HEK293 (cell line): ENCODE measurements around the gene C12orf56.

Experiments used
- CTCF ChIA-PET: fragments of 350-600 bp; formaldehyde crosslinking; extraction: SDS; loops from one replicate; lab custom pipeline; 2021; ENCODE audit warnings: antibody characterized with exemption; lab: Yijun Ruan, JAX
- POLR2A ChIA-PET: fragments of 300-600 bp; formaldehyde crosslinking; extraction: SDS; loops from one replicate; lab custom pipeline; 2020; ENCODE audit warnings: antibody characterized with exemption, inconsistent platforms; lab: Yijun Ruan, JAX
- H3K27ac ChIP-seq: fragments of 200-500 bp; sonication (Bioruptor generic); 2 replicates; pipeline ENCODE4 v1.5.1; 2014; ENCODE audit warnings: low read depth, low read length, control low read depth, inconsistent platforms; ENCODE audit errors: extremely low read depth
- H3K36me3 ChIP-seq, 2 experiments: fragments of 200-500 bp in 1 of 2; sonication (Bioruptor generic) in 1 of 2; 1 replicate in 1 of 2; 2 replicates in 1 of 2; pipeline ENCODE4 v1.5.1; 2014 to 2017; ENCODE audit warnings: inconsistent platforms in 2 of 2, low read length in 2 of 2; ENCODE audit not compliant: control insufficient read depth in 2 of 2, insufficient read depth in 1 of 2
- H3K4me1 ChIP-seq: fragments of 200-500 bp; sonication (Bioruptor generic); 2 replicates; pipeline ENCODE4 v1.5.1; 2014; ENCODE audit warnings: mild to moderate bottlenecking, low read length, inconsistent platforms; ENCODE audit not compliant: control insufficient read depth, insufficient read depth
- H3K4me3 ChIP-seq: 2 replicates; pipeline ENCODE4 v1.5.1; 2011; ENCODE audit warnings: low read depth, mild to moderate bottlenecking, control low read depth, low read length, moderate library complexity
- H3K9me3 ChIP-seq: fragments of 200-500 bp; sonication (Bioruptor generic); 2 replicates; pipeline ENCODE4 v1.5.1; 2014; ENCODE audit warnings: low read depth, low read length, inconsistent platforms; ENCODE audit not compliant: control insufficient read depth, insufficient read depth
- ATF2 ChIP-seq: fragments of 450-650 bp; formaldehyde crosslinking; IDR thresholded peaks from 2 replicates; pipeline ENCODE4 v1.5.1; 2016; ENCODE audit warnings: missing biosample characterization, missing genetic modification characterization, low read depth
- CTCF ChIP-seq: fragments of 450-650 bp; formaldehyde crosslinking; IDR thresholded peaks from 2 replicates; pipeline ENCODE4 v1.5.1; 2016; ENCODE audit warnings: missing biosample characterization, missing genetic modification characterization
- HIC1 ChIP-seq: fragments of 450-650 bp; formaldehyde crosslinking; IDR thresholded peaks from 2 replicates; pipeline ENCODE4 v1.5.1; 2016; ENCODE audit warnings: missing biosample characterization, missing genetic modification characterization
- HOXA7 ChIP-seq: sonication (generic); formaldehyde crosslinking; IDR thresholded peaks from 2 replicates; pipeline ENCODE4 v1.8.1; 2022; ENCODE audit warnings: missing genetic modification reagents, borderline replicate concordance
- OSR2 ChIP-seq: fragments of 450-650 bp; formaldehyde crosslinking; IDR thresholded peaks from 2 replicates; pipeline ENCODE4 v1.5.1; 2016; ENCODE audit warnings: missing biosample characterization, missing genetic modification characterization
- PRDM2 ChIP-seq: fragments of 450-650 bp; formaldehyde crosslinking; IDR thresholded peaks from 2 replicates; pipeline ENCODE4 v1.5.1; 2016; ENCODE audit warnings: missing biosample characterization, missing genetic modification characterization, borderline replicate concordance
- ZFHX2 ChIP-seq: fragments of 450-650 bp; formaldehyde crosslinking; conservative IDR thresholded peaks from 2 replicates; pipeline ENCODE4 v1.5.1; 2016; ENCODE audit warnings: missing biosample characterization, missing genetic modification characterization
- ZNF174 ChIP-seq: fragments of 450-650 bp; formaldehyde crosslinking; IDR thresholded peaks from 2 replicates; pipeline ENCODE4 v1.5.0; 2017; ENCODE audit warnings: missing biosample characterization, mild to moderate bottlenecking, missing genetic modification characterization
- ZNF19 ChIP-seq: fragments of 450-650 bp; formaldehyde crosslinking; IDR thresholded peaks from 2 replicates; pipeline ENCODE4; 2016; ENCODE audit warnings: missing biosample characterization, missing genetic modification characterization, low read depth
- ZNF239 ChIP-seq: fragments of 450-650 bp; formaldehyde crosslinking; IDR thresholded peaks from 2 replicates; pipeline ENCODE4 v1.5.1; 2016; ENCODE audit warnings: missing biosample characterization, missing genetic modification characterization
- ZNF433 ChIP-seq: fragments of 450-650 bp; formaldehyde crosslinking; IDR thresholded peaks from 2 replicates; pipeline ENCODE4 v1.5.1; 2016; ENCODE audit warnings: missing biosample characterization, missing genetic modification characterization, low read depth
- ZNF473 ChIP-seq: fragments of 450-650 bp; formaldehyde crosslinking; IDR thresholded peaks from 2 replicates; pipeline ENCODE4 v1.5.1; 2017; ENCODE audit warnings: missing biosample characterization, missing genetic modification characterization
- ZNF501 ChIP-seq: fragments of 450-650 bp; formaldehyde crosslinking; IDR thresholded peaks from 2 replicates; pipeline ENCODE4 v1.5.1; 2016; ENCODE audit warnings: missing biosample characterization, missing genetic modification characterization
- ZNF624 ChIP-seq: fragments of 450-650 bp; formaldehyde crosslinking; IDR thresholded peaks from 2 replicates; pipeline ENCODE4 v1.5.1; 2017; ENCODE audit warnings: missing biosample characterization, missing genetic modification characterization
- ZNF626 ChIP-seq: fragments of 450-650 bp; sonication (Bioruptor Pico); formaldehyde crosslinking; IDR thresholded peaks from 2 replicates; pipeline ENCODE4 v1.5.1; 2018; ENCODE audit warnings: missing biosample characterization, missing genetic modification characterization, inconsistent platforms
- ZNF629 ChIP-seq: fragments of 450-650 bp; formaldehyde crosslinking; IDR thresholded peaks from 2 replicates; pipeline ENCODE4 v1.5.1; 2017; ENCODE audit warnings: missing biosample characterization, missing genetic modification characterization
- ZNF654 ChIP-seq: fragments of 450-650 bp; formaldehyde crosslinking; IDR thresholded peaks from 2 replicates; pipeline ENCODE4 v1.5.1; 2016; ENCODE audit warnings: low read depth, missing biosample characterization, missing genetic modification characterization
- ZNF658 ChIP-seq: fragments of 450-650 bp; formaldehyde crosslinking; IDR thresholded peaks from 2 replicates; pipeline ENCODE4; 2016; ENCODE audit warnings: missing biosample characterization, missing genetic modification characterization
- ZSCAN30 ChIP-seq: fragments of 450-650 bp; IDR thresholded peaks from 2 replicates; pipeline ENCODE4 v1.5.1; 2018; ENCODE audit warnings: missing biosample characterization, mild to moderate bottlenecking, missing genetic modification characterization, moderate library complexity
- ZSCAN5A ChIP-seq: fragments of 450-650 bp; formaldehyde crosslinking; IDR thresholded peaks from 2 replicates; pipeline ENCODE4 v1.5.1; 2016; ENCODE audit warnings: missing biosample characterization, missing genetic modification characterization

Gene C12orf56

GRCh38 chr12:64258576-64258975 lies 132.0 kb downstream of the C12orf56 start:
- H3K36me3 ChIP-seq, result no peaks in the 10 kb centered on the region
- no peaks in the 10 kb centered on the region for H3K9me3 ChIP-seq
- CTCF ChIA-PET, result interaction anchor here (0.6 to 5.9 kb wide), 2 partner anchors 76 to 414 kb away, joined by 4 to 23 read pairs; partner anchors contain the start of gene SRGAP1
- POLR2A ChIA-PET, result no interaction called here
- TF ChIP-seq ZNF174 (tag by site-specific recombination), result no peak
- no peak for TF ChIP-seq ZNF658 (tag by site-specific recombination)
- peak; percentile 71 for TF ChIP-seq ATF2
- no peak for TF ChIP-seq ZNF19 (tag by site-specific recombination)
- no peak for TF ChIP-seq ZFHX2 (tag by site-specific recombination)
- TF ChIP-seq ZNF624 (tag by site-specific recombination), result no peak
- TF ChIP-seq PRDM2 (tag by site-specific recombination), result no peak
- TF ChIP-seq OSR2 (tag by site-specific recombination), result no peak
- TF ChIP-seq HOXA7 (CRISPR knock-in tag), result no peak
- no peak overlapping the region for H3K4me3 ChIP-seq
- H3K4me1 ChIP-seq, result no peaks in the 10 kb centered on the region
- no peak overlapping the region for H3K27ac ChIP-seq

- H3K4me3 ChIP-seq, result no peak overlapping the region
- H3K4me1 ChIP-seq, result no peaks in the 10 kb centered on the region
- POLR2A ChIA-PET, result no interaction called here
- no peaks in the 10 kb centered on the region for H3K36me3 ChIP-seq
- no peak overlapping the region for H3K27ac ChIP-seq
- H3K9me3 ChIP-seq, result no peaks in the 10 kb centered on the region
- CTCF ChIA-PET, result interaction anchor here (0.6 to 5.9 kb wide), 26 partner anchors 10 to 1337 kb away, joined by 3 to 32 read pairs (median 4); partner anchors contain the start of gene SRGAP1
- peak; percentile 18; the same call in 1 of the 2 replicates for TF ChIP-seq CTCF (tag by site-specific recombination)
- no peak for TF ChIP-seq ZSCAN5A (tag by site-specific recombination)
- no peak for TF ChIP-seq ZNF473 (tag by site-specific recombination)
- no peak for TF ChIP-seq ZNF239 (tag by site-specific recombination)
- TF ChIP-seq HIC1 (tag by site-specific recombination), result no peak
- TF ChIP-seq ZNF626, result no peak
- no peak for TF ChIP-seq ZNF629
- 0 out of 2 replicates have a peak, but pooled peaks have one; percentile 25 for TF ChIP-seq ZNF501 (tag by site-specific recombination)
- TF ChIP-seq ZNF433 (tag by site-specific recombination), result no peak
- no peak for TF ChIP-seq HOXA7 (CRISPR knock-in tag)
- peak; percentile 69; the same call in 1 of the 2 replicates for TF ChIP-seq ZSCAN30 (tag by site-specific recombination)
- TF ChIP-seq ZNF654 (tag by site-specific recombination), result peak; percentile 86
These were observed 134.3 kb downstream of the C12orf56 start for GRCh38 chr12:64256166-64256800.
